Thoracic aorta (tissue), 2 donors: ENCODE results near the gene TBCCD1. TPM values are rescaled to one million over a fixed set of nuclear protein-coding genes. Genes with fewer than 3 reads are reported as not detected.
A peak's percentile ranks its signal among the peaks of the same experiment; 100 is the strongest.
"Not testable (repeated sequence)": the region's sequence is repeated elsewhere in the genome, so short reads cannot be mapped to it uniquely, and the experiment has no call there.

Experiments used
- ATAC-seq: fragments of 150-250 bp; one replicate; pipeline ENCODE4 v1.8.0; 2017; ENCODE audit warnings: low read depth; ENCODE audit not compliant: insufficient number of reproducible peaks, low FRiP score
- DNase-seq: peaks from one replicate; pipeline ENCODE4 v3.0.0-alpha.2; 2020; ENCODE audit warnings: low spot score
- H3K27ac ChIP-seq, 2 donors: fragments of 200-600 bp; sonication (generic); 1 replicate in 1 of 2; 2 replicates in 1 of 2; pipeline ENCODE4 v1.5.1; 2016; ENCODE audit warnings: mild to moderate bottlenecking in 2 of 2, moderate library complexity in 2 of 2
- H3K27me3 ChIP-seq: fragments of 200-600 bp; sonication (generic); replicated peaks from 2 replicates; pipeline ENCODE4 v1.6.0; 2016; ENCODE audit warnings: mild to moderate bottlenecking; ENCODE audit not compliant: insufficient read depth
- H3K36me3 ChIP-seq: fragments of 200-600 bp; sonication (generic); one replicate; pipeline ENCODE4 v1.5.1; 2016
- H3K4me1 ChIP-seq, 2 donors: fragments of 200-600 bp; sonication (generic); 1 replicate in 1 of 2; 2 replicates in 1 of 2; pipeline versions ENCODE4 v1.5.1 to v1.6.0; 2016; ENCODE audit warnings: low read depth in 2 of 2, mild to moderate bottlenecking in 1 of 2; ENCODE audit not compliant: control insufficient read depth in 1 of 2
- H3K4me3 ChIP-seq: fragments of 200-600 bp; sonication (generic); 2 replicates; pipeline ENCODE4 v1.5.1; 2016; ENCODE audit warnings: mild to moderate bottlenecking
- H3K9me3 ChIP-seq: fragments of 200-600 bp; sonication (generic); 2 replicates; pipeline ENCODE4 v1.5.1; 2016
- total RNA-seq, 2 donors: library from RNA; depleted of rRNA; stranded (reverse); fragments of >200 nt; gene quantifications; one replicate each; pipeline versions ENCODE4 v1.1.0 to v1.2.3, GENCODE V29; 2016
- TF ChIP-seq, protein P1 (sequence below): fragments of 200-600 bp; sonication (generic); IDR thresholded peaks from one replicate; pipeline ENCODE4 v1.5.1; 2019; ENCODE audit warnings: antibody characterized with exemption

The TBCCD1 gene
- total RNA-seq, 2 donors from 2014 or later, result 10.2 to 25.8 TPM

DNA sequence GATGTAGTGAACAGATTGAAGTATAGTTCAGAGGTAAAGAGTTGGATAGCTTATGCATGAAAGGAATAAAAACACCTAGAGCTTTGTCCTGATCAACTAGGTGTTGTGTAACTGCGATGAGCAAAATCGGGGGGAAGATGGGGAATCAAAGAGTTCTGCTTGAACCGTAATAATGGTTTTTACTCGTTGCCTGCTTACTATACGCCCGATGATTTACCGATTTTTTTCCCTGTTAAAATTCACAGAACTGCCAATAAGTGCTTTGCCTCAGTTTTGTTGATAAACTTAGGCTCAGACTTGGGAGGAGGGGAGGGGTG, 2.6 kb upstream of the TBCCD1 start:
- Histone ChIP-seq H3K27ac (peak overlapping the region; percentile 56 to 60), H3K9me3 (no peaks in the 10 kb centered on the region), H3K36me3 (peaks cover 4% of the 10 kb centered on the region), H3K4me3 (peak overlapping the region; percentile 100), H3K4me1 (peaks cover 21 to 31% of the 10 kb centered on the region in 2 donors), H3K27me3 (no peaks in the 10 kb centered on the region)
- no peak for DNase-seq
- no peak for ATAC-seq
- TF ChIP-seq, protein P1, sequence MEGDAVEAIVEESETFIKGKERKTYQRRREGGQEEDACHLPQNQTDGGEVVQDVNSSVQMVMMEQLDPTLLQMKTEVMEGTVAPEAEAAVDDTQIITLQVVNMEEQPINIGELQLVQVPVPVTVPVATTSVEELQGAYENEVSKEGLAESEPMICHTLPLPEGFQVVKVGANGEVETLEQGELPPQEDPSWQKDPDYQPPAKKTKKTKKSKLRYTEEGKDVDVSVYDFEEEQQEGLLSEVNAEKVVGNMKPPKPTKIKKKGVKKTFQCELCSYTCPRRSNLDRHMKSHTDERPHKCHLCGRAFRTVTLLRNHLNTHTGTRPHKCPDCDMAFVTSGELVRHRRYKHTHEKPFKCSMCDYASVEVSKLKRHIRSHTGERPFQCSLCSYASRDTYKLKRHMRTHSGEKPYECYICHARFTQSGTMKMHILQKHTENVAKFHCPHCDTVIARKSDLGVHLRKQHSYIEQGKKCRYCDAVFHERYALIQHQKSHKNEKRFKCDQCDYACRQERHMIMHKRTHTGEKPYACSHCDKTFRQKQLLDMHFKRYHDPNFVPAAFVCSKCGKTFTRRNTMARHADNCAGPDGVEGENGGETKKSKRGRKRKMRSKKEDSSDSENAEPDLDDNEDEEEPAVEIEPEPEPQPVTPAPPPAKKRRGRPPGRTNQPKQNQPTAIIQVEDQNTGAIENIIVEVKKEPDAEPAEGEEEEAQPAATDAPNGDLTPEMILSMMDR, result no peak

DNA sequence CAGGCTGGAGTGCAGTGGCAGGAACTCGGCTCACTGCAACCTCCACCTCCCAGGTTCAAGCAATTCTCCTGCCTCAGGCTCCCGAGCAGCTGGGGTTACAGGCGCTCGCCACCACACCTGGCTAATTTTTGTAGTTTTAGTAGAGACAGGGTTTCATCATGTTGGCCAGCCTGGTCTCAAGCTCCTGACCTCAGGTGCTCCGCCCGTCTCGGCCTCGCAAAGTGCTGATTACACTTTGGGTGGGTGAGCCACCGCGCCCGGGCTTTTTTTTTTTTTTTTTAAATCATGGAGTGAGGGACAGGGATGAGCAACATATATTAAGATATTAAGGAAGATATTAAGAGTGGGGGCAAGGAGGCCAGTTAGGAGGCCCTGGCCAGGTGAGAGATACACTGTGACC, 2.2 kb upstream of the TBCCD1 start:
- Histone ChIP-seq H3K4me1 (peaks cover 21 to 34% of the 10 kb centered on the region in 2 donors), H3K27ac (peak overlapping the region in 1 of 2 donors; percentile 60), H3K4me3 (peak overlapping the region; percentile 100)
- not testable (repeated sequence) for H3K9me3 ChIP-seq, H3K27me3 ChIP-seq, DNase-seq, ATAC-seq, H3K36me3 ChIP-seq

DNA sequence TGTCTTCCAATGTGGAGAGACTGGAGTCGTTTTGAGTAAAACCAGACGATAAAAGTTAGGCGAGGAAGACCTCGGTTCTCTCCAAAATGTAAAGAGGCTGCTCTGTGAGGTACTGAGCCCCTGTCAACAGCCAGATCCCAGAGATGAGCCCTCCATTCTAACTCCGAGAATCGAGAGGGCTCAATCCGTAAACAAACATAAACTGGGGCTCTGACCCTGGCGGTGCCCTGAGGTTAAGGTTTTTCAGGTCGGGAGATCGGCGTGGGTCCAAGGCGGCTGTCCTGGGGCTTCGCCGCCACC, 417 bp downstream of the TBCCD1 start:
- H3K36me3 ChIP-seq, result peaks cover 3% of the 10 kb centered on the region
- H3K27ac ChIP-seq, result peak overlapping the region; percentile 81 to 85
- ATAC-seq, result no peak
- H3K27me3 ChIP-seq, result no peaks in the 10 kb centered on the region
- H3K4me3 ChIP-seq, result peak overlapping the region; percentile 87
- DNase-seq, result no peak
- H3K4me1 ChIP-seq, result peaks cover 20 to 57% of the 10 kb centered on the region in 2 donors
- TF ChIP-seq, protein P1, result no peak
- H3K9me3 ChIP-seq, result no peaks in the 10 kb centered on the region

DNA sequence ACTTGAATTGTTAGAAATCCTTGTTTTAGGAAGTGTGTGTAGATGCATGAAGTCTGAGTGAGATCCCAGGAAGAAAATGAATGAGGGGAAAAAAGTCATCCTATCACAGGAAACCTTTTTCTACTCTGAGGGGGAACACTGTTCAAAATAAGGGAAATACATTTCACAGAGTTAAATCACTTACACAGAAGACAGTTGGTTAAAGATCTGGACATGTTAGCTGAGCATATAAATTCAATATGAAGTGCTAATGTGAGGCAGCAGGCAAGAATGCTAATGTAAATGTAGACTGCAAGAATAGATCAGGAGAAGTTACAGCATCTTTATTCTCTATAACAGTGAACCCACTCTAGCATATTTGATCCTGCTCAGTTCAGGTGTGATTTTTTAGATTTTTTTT, 2.6 kb downstream of the TBCCD1 start:
- Histone ChIP-seq H3K4me3 (no peak overlapping the region), H3K27ac (no peak overlapping the region), H3K9me3 (no peaks in the 10 kb centered on the region), H3K4me1 (peaks cover 11 to 46% of the 10 kb centered on the region in 2 donors), H3K36me3 (peaks cover 3% of the 10 kb centered on the region), H3K27me3 (no peaks in the 10 kb centered on the region)
- TF ChIP-seq, protein P1, result no peak
- DNase-seq (no peak), ATAC-seq (no peak)

DNA sequence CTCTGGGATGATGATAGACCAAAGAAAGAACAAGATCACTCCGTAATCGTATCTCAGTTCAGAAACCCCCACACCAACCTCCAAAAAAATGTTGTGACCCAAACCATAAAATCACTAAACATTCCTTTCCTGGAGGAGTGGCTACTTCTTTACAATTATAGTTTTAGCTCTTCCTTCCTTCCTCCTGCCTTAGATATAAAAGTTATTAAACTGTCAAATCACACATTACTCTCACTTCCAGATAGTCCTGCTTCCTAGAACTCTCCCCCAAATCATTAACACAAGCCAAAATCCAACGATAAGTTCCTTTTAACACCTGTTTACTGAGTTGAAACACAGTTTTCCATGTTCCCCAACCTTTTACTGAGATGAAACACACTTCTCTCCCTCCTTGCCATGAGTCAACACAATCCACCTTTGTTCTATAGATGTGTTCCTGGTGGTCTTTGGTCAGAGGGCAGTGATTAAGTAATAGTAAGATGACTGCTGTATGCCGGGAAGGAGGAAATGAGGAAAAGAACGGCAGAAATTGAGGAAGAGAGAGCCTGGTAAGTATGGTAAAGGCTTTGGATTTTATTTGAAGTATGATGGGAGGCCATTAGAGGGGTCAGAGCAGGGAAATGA, 14.6 kb downstream of the TBCCD1 start:
- Histone ChIP-seq H3K9me3 (no peaks in the 10 kb centered on the region), H3K4me1 (no peaks in the 10 kb centered on the region), H3K27ac (no peak overlapping the region), H3K4me3 (no peak overlapping the region), H3K36me3 (peaks cover 32% of the 10 kb centered on the region), H3K27me3 (no peaks in the 10 kb centered on the region)
- TF ChIP-seq, protein P1, result no peak
- DNase-seq (no peak), ATAC-seq (no peak)

DNA sequence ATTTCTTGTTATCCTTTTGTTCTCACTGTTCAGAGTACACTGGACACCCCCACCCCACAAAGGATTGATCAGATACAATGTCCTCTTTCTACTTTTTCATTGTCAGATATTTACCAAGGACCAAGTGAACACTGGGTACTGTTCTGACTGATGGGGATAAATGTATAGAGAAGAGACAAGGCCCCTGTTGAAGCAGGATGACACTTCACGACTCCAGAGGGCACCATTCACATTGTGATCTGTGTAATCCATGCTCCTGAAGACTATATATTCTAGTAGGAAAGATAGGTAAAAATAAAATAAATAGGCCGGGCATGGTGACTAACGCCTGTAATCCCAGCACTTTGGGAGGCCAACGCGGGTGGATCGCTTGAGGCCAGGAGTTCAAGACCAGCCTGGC, 15.8 kb downstream of the TBCCD1 start:
- Histone ChIP-seq H3K27ac (no peak overlapping the region), H3K4me3 (no peak overlapping the region), H3K27me3 (no peaks in the 10 kb centered on the region), H3K4me1 (no peaks in the 10 kb centered on the region), H3K9me3 (no peaks in the 10 kb centered on the region), H3K36me3 (peaks cover 27% of the 10 kb centered on the region)
- ATAC-seq (no peak), DNase-seq (no peak)
- TF ChIP-seq, protein P1, result no peak
